ENCODE measurements around the gene RAP1GAP2. TPM values are rescaled to one million over a fixed set of nuclear protein-coding genes. Genes with fewer than 3 reads are reported as not detected.

Gene RAP1GAP2
- total RNA-seq, 1 donor from 2014 or later, result 46.8 TPM

DNA sequence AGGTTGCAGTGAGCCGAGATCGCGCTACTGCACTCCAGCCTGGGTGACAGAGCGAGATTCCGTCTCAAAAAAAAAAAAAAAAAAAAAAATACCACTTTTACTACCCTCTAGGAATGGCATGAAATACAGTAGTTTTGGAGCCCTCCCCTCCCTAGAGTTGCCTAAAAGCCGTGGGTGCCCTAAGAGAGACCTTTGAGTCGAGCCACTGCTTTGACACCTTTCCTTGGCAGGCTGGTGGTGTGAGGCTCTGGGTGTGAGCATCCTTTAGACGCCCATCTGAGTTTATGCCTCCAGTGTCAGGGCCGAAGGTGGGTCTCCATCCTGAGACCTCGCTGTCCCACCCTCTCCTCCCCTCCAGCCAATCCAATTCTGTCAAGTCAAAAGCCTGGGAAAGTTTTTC lies 46.2 kb downstream of the RAP1GAP2 start:
- intact Hi-C loops (cut with DNase I), result no loop called here
- ATAC-seq (ENCODE audit: poor library complexity), result no peak
- no peak for DNase-seq

DNA sequence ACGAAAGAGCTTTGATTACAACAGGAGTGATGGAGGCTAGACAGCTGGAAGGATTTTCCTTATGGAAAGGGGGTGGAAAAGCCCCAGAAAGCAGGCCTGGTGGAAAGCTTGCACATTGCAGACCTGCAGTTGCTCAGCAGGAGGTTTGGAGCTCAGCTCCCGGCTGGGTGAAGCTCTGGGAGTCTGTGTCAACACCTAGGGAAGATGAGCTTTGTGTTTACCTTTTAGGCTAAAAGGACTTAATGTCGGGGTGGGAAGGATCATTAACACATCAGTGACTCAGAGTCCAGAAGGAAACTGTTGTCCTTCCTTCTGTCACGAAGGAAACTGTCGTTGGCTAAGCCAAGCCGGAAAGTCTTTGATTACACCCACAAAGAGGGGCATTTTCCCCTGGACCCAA lies 48.2 kb downstream of the RAP1GAP2 start:
- ATAC-seq (ENCODE audit: poor library complexity) (no peak), DNase-seq (no peak)
- intact Hi-C loops (cut with DNase I), result no loop called here

DNA sequence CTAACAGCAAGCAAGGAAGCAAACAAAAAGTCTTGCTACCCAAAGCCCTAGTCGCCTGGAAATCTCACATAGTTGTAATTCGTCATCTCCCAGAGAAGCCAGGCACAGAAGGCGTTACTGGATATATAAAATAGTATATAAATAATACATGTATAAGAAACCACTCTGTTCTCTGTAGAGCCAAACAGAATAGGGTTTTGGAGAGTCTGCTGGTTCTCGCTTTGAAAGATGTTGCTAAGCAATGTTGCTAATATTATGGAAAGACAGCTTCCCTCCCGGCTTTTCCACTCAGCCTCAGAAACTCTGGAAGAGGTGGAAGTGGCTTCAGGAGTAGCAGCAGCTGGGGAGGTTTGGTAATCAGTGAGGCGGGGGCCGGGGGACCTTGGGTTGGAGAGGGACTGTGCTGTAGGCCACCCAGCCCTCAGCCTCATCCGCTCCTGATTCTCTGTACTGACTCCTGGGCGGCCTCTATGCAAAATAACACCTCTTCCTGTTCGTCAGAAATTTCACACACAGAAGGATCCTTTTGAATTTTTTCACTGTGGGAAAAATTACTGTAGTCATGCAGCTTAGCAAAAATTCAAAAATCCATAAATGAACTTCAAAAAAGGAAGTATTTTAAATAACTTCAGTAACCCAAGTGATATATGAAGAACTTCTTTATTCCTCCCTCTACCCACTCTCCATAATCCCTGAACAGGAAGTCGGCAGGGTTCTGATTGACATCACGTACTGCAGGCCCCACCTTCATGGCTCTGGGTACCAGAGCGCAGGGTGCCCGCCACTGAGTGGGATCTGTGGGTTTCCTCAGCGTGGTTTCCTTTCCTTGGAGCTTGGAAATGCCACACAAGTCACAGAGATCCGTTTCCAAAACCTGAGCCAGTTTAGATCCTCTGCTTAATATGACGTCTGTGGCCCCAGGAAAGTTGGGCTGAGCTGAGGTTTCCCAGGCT lies 51.4 kb downstream of the RAP1GAP2 start:
- intact Hi-C loops (cut with DNase I), result loop anchor here (2.0 to 5.0 kb wide), 2 partner anchors 85 to 163 kb away; no protein-coding TSS in a partner anchor
- DNase-seq, result no peak
- ATAC-seq (ENCODE audit: poor library complexity), result no peak

DNA sequence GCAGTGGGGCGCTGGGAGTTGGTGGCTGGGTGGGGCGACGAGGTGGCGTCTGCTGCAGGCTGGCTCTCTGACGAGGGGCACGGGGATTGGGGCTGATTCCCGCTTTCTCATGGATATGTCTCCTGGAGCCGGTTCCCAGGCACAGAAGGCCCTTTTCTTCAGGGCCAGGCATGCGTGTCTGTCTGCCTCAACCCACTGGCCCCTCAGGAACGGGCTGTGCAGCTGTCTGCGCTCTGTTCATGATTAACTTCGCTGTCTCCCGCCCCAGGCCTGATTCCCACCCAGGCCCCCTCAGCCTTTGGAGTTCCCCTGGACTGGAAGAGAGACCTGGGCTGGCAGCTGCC lies 53.1 kb downstream of the RAP1GAP2 start:
- ATAC-seq (ENCODE audit: poor library complexity) (no peak), DNase-seq (no peak)
- intact Hi-C loops (cut with DNase I), result loop anchor here (2.0 to 5.0 kb wide), 2 partner anchors 83 to 162 kb away; no protein-coding TSS in a partner anchor

DNA sequence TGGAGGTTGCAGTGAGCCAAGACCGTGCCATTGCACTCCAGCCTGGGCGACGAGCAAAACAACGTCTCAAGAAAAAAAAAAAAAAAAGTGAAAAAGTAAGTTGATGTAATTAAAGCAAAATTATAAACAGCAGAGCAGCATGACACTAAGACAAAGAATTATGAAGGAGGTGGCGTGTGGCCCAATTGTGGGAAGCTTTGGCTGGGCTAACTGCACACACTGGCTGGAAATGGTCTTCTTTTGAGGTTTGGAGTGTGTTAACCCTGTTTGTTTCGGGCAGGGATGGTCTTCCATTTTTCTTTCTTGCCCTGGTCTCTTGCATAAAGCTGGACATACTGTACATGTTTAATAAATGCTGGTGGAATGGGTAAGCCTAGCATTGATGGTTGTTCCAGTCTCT lies 54.8 kb downstream of the RAP1GAP2 start:
- DNase-seq (no peak), ATAC-seq (ENCODE audit: poor library complexity) (no peak)
- intact Hi-C loops (cut with DNase I), result loop anchor here (10.0 kb wide), 1 partner anchor 54 kb away; no protein-coding TSS in a partner anchor

DNA sequence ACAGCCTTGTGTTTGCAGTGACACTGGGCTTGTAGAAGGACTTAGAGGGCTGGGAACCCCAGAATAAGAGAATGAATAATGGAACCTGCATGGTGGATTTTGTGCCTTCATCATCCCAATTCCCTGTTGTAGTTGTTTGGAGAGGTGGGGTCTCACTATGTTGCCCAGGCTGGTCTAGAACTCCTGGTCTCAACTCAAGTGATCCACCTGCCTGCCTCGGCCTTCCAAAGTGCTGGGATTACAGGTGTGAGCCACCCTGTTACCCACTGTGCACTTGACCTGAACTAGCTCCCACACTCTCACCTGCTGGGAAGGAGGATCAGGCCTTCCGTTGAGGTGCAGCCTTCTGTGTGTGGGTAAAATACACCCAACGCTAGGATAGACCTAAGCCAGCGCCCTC lies 55.4 kb downstream of the RAP1GAP2 start:
- no peak for ATAC-seq (ENCODE audit: poor library complexity)

DNA sequence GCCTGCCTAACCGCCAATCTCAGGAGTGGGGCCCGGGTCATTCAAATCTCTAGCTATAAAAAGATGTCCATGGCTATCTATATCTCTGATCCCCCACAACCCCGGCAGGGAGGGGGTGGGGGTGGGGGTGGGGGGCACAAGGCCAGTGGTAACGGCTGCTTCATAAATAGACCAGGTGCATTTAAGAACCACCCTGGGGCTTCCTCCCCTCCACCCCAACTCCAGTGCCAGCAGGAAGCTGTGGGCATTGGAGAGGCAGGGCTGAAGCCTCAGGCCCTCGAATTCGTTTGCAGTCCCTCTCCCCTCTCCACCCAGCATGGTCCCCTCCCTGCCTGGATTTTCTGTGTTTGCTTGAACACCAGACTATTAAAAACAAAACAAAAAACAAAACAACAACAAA lies 56.0 kb downstream of the RAP1GAP2 start:
- ATAC-seq (ENCODE audit: poor library complexity), result no peak
- intact Hi-C loops (cut with DNase I), result loop anchor here (10.0 kb wide), 1 partner anchor 53 kb away; no protein-coding TSS in a partner anchor
- DNase-seq, result no peak

More for the DNA sequence above, 55.4 kb downstream of the RAP1GAP2 start:
- DNase-seq, result no peak
- intact Hi-C loops (cut with DNase I), result loop anchor here (10.0 kb wide), 1 partner anchor 53 kb away; no protein-coding TSS in a partner anchor

DNA sequence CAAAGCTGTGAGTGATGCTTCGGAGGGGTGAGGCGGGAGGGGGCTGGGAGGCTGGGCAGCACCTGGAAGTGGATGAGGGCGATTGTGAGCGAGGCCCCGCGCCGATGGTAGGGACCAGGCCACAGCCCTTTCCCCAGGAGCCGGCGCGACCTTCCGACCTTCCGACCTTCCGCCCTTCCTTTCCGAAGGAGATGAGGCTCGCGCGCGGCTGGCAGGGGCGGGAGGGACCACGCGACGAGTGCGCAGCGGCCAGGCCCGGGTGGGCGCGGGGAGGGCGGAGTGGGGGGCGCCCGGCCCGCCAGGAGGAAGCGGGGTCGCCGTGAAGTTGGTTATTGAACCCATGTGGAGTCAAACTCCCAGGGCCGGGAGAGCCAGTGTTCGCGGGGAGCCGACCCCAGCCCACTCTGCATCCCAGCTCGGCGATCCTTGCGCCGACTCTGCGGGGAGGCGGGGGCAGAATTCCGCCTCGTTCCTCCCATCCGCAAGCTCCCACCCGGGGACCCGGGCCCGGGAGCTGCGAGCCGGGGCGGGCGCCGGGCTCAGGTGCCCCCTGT lies 56.6 kb downstream of the RAP1GAP2 start:
- intact Hi-C loops (cut with DNase I), result loop anchor here (10.0 kb wide), 1 partner anchor 52 kb away; no protein-coding TSS in a partner anchor
- ATAC-seq (ENCODE audit: poor library complexity) (no peak), DNase-seq (no peak)

DNA sequence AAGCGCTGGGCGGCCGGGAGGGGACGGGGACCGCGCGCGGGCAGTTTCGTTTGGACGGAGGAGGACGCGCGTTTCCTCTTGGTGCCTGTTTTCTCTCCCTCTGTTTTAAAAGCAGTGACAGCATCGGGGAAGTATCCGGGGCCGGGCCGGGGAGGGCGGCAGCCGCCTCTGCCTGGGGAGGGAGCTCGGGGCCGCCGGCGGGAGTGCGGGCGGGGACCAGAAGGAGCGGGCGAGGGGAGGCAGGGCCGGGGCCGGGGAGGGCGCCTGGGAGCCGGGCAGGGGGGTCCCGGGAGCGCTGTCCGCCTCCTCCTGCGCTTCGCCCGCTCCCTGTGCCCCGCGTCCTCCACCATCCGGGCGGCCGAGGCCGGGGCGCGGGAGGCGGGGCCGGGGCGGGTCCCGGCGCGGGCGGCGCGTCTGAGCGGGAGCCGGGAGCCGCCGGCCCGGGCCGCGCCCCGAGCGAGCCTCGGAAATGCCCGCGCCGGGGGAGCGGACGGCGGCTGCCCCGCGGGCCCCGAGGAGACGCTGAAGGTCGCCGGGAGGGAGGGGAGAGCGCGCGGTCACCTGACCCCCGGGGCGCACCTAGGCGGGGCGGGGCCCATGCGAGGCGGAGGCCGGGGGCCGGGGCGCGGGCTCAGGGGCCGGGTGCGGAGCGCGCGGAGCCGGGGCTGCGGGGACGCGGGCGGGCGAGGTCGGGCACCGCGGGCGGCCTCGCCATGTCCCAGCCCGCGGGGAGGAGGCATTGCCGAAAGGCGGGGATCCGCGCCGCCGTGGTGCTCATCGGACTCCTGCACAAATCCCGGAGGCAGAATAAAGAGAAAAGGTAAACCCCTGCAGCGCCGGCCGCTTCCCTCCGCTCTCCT lies 57.3 kb downstream of the RAP1GAP2 start:
- DNase-seq (peak; percentile 78), ATAC-seq (ENCODE audit: poor library complexity) (peak; percentile 63)
- intact Hi-C loops (cut with DNase I), result loop anchor here (10.0 kb wide), 1 partner anchor 51 kb away; no protein-coding TSS in a partner anchor

DNA sequence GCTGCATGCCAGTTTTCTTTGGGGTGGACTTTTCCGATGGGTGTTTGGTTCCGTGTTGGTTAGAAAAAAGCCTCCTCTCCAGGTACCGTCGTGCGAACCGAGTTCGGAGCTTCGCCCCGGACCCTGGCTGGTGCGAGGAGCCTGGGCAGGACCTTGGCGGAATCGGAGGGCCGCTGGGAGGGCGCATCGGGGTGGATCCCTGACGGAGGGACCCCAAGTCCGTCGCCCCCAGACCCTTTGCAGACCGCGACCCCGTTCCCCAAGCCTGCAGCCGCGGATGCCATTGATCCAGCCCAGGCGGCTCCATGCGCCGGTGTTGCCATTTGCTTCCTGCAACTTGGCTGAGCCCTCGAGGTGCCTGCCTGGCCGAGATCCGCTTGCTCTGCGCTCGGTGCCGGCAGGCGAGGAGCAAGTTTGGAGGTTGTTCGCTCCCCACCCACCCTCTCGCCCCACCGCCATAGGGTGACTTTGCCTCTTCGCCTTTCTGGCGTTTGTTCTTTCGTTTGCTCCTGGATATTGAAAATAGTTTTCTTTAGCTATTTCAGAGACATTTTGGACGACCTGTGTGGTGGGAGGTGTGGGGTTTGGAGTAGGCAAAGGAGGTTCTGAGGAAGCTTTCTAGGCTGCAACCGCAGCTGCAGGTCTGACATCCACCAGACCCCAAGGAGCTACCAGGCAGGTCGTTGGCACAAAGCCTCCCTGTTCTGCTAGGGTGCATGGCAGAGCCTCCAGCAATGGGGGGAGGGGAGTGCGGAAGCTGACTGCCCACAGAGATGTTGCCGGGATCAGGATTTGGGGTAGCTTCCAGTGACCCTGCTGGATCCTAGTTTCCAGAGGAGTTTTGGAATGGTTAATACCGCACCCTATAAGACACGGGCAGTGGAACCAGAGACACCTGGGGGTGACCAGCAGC lies 58.2 kb downstream of the RAP1GAP2 start:
- ATAC-seq (ENCODE audit: poor library complexity) (peak; percentile 66), DNase-seq (peak; percentile 62)
- intact Hi-C loops (cut with DNase I), result loop anchor here (10.0 kb wide), 1 partner anchor 50 kb away; no protein-coding TSS in a partner anchor

DNA sequence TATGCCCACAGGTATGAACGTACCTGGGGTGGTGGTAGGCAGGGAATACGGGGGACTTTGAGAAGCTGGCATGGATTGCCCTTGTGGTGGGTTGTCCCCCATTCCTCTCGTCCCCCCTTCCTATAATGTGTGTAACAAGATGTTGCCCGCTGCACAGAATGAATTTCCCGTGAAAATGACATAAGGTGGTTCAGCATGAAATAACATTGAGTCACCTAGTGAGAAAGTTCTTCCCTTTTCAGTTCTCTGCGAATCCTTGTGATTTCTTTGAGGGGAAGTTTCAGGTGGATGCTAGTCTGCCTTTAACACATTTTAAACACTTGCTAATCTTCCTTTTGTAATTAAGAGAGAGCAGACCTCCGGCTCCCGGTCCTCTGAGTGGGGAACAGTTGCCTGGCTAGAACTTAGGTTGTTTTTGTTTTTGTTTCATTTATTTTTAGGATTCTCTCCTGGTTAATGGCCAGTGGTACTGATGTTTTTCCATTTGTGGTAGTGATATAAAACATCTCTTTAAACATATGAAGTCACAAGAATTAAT lies 58.9 kb downstream of the RAP1GAP2 start:
- ATAC-seq (ENCODE audit: poor library complexity), result no peak
- DNase-seq, result no peak
- intact Hi-C loops (cut with DNase I), result loop anchor here (10.0 kb wide), 1 partner anchor 50 kb away; no protein-coding TSS in a partner anchor

DNA sequence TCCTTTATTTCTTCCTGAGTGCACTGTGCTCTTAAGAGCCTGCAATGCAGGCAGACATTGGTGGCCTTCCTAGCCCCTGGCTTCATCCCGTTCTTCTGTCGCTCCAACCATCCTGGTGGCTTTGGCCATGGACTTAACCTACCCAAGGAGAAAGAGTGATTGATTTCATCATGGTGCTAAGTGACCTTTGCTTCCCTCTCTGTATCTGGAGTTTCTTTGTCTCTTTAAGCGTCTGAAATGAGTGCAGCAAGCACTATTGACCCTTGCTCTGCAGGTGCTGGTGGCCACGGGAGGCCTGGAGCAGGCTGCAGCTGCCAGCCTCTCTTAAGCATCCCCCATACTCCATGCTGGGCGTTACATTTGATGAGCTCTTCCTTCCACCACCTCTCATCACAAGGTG lies 60.5 kb downstream of the RAP1GAP2 start:
- ATAC-seq (ENCODE audit: poor library complexity), result no peak
- intact Hi-C loops (cut with DNase I), result loop anchor here (10.0 kb wide), 1 partner anchor 48 kb away; no protein-coding TSS in a partner anchor
- no peak for DNase-seq

DNA sequence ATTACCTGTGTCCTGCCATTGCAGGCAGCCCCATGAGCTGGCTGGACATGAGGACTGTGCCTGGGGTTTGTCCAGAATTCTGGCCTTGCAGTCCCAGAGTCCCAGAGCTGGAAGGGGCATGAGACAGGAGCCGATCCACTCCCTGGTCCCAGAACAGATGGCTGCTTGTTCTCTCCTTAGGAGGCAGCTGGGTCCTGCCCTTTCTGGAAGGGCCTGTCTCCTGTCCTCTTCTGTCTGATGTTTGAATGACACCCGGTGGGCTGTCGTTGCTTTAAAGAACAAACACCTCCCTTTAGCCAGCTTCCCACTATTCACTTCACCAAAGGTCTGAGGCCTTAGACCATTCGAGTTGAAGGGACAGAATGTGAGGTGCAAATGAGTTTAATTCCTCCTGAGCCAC lies 63.8 kb downstream of the RAP1GAP2 start:
- intact Hi-C loops (cut with DNase I), result no loop called here
- ATAC-seq (ENCODE audit: poor library complexity) (no peak), DNase-seq (no peak)

DNA sequence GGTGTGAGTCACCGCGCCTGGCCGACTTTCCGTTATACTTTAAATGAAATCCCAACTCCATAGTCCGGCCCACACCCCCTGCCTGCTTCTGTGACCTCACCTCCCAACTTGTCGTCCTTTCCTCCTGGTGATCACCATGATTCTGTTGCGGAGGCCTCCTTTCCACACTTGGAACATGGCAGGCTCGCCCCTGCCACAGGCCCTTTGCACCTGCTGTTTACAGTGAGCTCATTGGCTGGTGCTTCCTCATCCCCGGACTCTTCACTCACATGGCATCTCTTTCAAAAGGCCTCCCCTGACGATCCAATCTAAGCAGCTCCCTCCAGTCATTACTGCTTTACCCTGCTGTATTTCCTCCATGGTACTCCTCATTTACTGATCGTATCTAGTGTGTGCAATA lies 64.6 kb downstream of the RAP1GAP2 start:
- intact Hi-C loops (cut with DNase I), result no loop called here
- no peak for ATAC-seq (ENCODE audit: poor library complexity)
- DNase-seq, result no peak

DNA sequence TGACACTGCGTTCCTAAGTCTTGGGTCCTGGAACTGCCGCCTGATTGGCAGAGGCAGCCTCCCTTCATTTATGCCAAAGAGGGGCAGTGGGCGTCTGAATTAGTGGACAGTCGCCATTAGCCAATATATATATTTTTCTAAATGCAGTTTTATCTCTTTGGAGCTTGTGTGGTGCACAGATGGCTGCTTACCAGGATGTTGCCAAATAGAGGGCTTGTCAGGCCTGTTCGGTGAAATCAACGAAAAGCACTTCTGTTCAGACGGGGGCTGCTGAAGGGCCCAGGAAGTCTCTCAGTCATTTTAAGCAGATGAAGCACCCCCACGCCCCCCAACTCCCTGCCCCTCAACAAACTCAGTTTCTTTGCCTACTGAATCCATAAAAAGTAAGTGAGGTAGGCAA lies 66.0 kb downstream of the RAP1GAP2 start:
- ATAC-seq (ENCODE audit: poor library complexity) (no peak), DNase-seq (no peak)
- intact Hi-C loops (cut with DNase I), result no loop called here

DNA sequence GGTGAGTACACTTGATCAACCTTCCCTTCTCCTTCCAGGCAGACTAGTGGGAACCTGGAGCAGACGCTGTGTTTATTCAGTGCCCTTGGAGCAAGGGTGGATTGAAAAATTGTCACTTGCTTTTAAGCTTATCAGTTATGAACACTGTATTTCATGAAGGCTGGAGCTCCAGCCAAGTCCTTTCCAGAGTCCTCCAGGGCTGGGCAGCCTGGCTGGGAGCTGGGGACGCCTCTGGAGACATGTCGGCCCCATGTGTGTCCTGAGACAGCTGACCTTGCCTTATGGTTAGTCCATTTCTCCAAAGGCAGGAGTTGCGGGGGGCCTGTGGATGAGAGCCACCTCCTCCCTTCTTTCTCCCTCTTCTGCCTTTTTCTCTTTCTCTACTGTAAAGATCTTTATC lies 67.0 kb downstream of the RAP1GAP2 start:
- intact Hi-C loops (cut with DNase I), result no loop called here
- DNase-seq (peak; percentile 54), ATAC-seq (ENCODE audit: poor library complexity) (peak; percentile 84)

DNA sequence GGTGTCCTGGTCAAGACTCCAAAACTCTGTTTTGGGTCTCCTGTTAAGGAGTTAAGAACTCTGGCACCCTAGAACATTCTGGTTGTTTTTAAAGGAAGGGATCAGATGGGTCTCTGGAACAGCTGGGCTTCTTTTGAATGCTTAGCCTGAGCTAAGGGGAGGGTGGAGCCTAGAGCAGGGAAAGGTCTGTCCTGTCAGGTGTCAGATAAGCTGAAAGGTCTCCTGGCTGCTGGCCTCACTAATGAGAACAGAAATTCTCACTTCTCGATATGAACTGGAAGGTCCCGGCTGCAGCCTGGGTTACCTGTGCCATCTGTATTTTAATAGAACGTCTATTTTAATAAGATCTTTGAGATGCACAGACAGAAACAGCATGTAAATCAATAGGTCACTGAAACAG lies 69.0 kb downstream of the RAP1GAP2 start:
- intact Hi-C loops (cut with DNase I), result no loop called here
- no peak for ATAC-seq (ENCODE audit: poor library complexity)
- DNase-seq, result no peak

Data from Right ventricle myocardium superior (tissue), 1 donor.